Left hindlimb (tissue), 1 donor: Measurements from ENCODE around the gene VANGL2.
A peak's percentile ranks its signal among the peaks of the same experiment; 100 is the strongest.
"Not testable (repeated sequence)": the region's sequence is repeated elsewhere in the genome, so short reads cannot be mapped to it uniquely, and the experiment has no call there.

Experiments used
- DNase-seq: peaks from one replicate; pipeline ENCODE4 v3.0.0-alpha.2; 2018

Gene VANGL2

GRCh38 chr1:160370561-160371345 is 29.6 kb upstream of the VANGL2 start:
- no peak for DNase-seq

GRCh38 chr1:160371346-160371631 is 29.1 kb upstream of the VANGL2 start:
- DNase-seq, result no peak

- DNase-seq, result no peak
Measured at GRCh38 chr1:160371756-160372155, 28.6 kb upstream of the VANGL2 start.

- no peak for DNase-seq
Measured at GRCh38 chr1:160373696-160374095, 26.7 kb upstream of the VANGL2 start.

- DNase-seq, result peak; percentile 71
Measured at GRCh38 chr1:160374306-160375110, 25.9 kb upstream of the VANGL2 start.

GRCh38 chr1:160375788-160376524 is 24.4 kb upstream of the VANGL2 start:
- no peak for DNase-seq

- no peak for DNase-seq
Measured at GRCh38 chr1:160376525-160377131, 23.7 kb upstream of the VANGL2 start.

- DNase-seq, result no peak
Measured at GRCh38 chr1:160377585-160378206, 22.7 kb upstream of the VANGL2 start.

- not testable (repeated sequence) for DNase-seq
Measured at GRCh38 chr1:160384812-160385211, 15.6 kb upstream of the VANGL2 start.

- DNase-seq, result not testable (repeated sequence)
Measured at GRCh38 chr1:160388406-160388805, 12.0 kb upstream of the VANGL2 start.

GRCh38 chr1:160394673-160395072 is 5.7 kb upstream of the VANGL2 start:
- no peak for DNase-seq

GRCh38 chr1:160397651-160398050 is 2.7 kb upstream of the VANGL2 start:
- no peak for DNase-seq

- no peak for DNase-seq
Measured at GRCh38 chr1:160398823-160399222, 1.5 kb upstream of the VANGL2 start.

- DNase-seq, result no peak
Measured at GRCh38 chr1:160399544-160400222, 681 bp upstream of the VANGL2 start.

GRCh38 chr1:160400646-160401486 is 502 bp downstream of the VANGL2 start:
- DNase-seq, result peak; percentile 66

- no peak for DNase-seq
Measured at GRCh38 chr1:160401487-160401805, 1.1 kb downstream of the VANGL2 start.

GRCh38 chr1:160402001-160402795 is 1.8 kb downstream of the VANGL2 start:
- no peak for DNase-seq

- no peak for DNase-seq
Measured at GRCh38 chr1:160403244-160403643, 2.9 kb downstream of the VANGL2 start.

GRCh38 chr1:160404094-160404493 is 3.7 kb downstream of the VANGL2 start:
- DNase-seq, result no peak

GRCh38 chr1:160405331-160405877 is 5.0 kb downstream of the VANGL2 start:
- DNase-seq, result no peak
